Nucleus accumbens (tissue), 56 donors: ENCODE measurements around the gene SMAD3.

ENCODE experiments used
- DNase-seq, 56 donors: peaks; one replicate each; lab custom pipeline; 2025; lab: John Stamatoyannopoulos, UW

SMAD3 gene

GRCh38 chr15:67137319-67137718, 71.9 kb downstream of the SMAD3 start:
- no peak for DNase-seq

GRCh38 chr15:67137951-67138848, 72.8 kb downstream of the SMAD3 start:
- no peak for DNase-seq

DNA sequence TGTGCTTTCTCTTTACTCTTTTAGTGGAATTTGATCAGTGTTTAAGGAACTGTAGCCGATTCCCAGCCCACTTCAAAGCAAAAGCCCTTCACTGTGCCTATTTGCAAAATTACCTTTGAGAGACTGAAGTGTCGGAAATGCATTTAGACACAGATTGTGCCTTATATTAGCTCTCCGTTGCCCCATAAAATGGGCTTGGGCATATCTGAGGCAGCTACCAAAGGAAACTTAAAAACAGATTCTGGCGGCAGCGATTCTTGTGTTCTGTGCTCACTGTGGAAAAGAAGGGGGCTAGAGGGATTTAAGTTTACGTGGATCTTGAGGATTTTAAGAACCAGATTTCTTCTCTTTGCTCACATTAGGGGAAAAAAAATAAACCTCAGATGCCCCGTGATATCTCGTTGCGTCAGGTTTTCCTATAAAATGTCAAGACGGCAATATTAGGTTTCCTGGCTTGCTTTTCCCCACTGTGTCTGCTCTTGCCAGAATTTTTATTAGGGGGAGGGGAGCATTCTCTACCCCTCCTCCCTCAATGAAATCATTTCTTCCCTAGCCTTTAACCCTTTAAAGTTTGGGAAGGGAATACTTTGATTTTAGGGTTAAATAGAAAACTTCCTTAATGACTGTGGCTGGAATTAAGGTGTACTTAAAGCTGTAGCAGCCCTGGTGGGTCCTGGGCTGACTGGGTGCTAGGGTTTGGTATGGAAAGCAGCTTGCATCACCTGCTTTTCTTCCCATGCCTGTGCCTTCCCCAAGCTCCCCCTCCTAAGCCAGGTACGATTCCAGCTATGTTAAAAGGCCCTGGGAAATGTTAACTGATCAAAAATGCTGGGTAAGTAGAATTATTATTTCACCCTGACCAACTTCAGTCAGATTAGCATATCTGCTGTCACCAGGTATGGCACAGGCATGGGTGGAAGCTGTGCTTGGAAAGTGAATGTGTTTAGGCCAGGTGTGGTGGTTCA, 73.8 kb downstream of the SMAD3 start:
- no peak for DNase-seq

DNA sequence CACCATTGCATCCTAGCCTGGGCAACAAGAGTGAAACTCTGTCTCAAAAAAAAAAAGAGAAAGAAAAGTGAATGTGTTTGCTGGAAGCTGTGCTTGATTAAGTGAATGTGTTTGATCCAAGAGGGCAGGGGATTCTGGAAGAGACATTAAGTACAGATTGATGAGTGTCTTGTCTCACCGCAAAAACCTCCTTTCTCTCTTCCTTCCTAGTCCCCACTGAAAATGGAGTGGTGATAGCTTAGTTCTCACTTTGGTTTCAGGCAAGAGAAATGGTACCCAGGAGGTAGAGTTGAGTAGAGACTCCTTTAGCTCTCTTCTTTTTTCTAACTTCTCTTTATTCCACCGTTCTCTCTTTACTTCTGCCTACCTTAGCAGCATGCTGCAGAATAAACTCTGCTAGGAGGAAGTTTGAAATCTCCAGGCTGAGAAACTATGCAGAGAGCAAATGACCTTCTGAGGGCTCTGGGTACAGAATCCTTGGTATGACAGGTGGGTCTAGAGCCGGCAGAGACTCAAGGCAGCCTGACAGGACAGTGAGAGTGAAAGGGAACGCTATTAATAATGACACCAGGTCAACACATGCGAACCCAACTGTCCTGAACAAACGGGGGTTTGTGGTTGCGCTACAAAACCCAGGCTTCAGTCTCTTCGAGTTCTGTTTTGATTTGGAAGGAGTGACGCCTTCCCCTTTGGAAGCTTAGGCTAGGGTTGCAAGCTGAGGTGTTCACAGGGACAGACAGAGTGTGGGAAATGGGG, 74.9 kb downstream of the SMAD3 start:
- no peak for DNase-seq

GRCh38 chr15:67142092-67142766, 76.8 kb downstream of the SMAD3 start:
- no peak for DNase-seq

DNA sequence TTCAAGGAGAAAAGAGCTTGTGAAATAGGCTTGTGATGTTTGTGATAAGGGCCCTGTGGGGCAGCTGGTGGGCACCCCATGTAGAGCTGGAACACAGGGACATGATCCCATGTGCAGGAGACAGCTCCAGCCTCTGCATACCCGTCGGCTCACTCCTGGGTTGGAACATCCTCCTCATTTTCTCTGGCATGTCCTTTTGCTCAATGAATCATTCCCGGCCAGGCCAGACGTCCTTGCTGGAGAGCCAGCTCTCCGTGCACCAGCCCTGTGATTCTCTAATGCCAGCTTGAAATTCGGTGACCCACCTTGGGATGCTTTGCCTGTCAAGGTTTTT, 77.3 kb downstream of the SMAD3 start:
- DNase-seq = no peak

DNA sequence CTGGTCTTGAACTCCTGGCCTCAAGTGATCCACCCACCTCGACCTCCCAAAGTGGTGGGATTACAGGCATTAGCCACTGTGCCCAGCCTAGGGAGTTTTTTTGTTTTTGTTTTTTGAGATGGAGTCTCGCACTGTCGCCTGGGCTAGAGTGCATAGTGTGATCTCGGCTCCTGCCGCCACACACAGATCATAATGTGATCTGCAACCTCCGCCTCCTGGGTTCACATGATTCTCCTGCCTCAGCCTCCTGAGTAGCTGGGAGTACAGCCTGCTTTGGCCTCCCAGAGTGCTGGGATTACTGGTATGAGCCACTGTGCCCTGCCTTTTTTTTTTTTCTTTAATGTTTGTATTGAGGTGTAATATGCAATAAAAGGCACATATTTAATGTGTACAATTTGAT, 78.2 kb downstream of the SMAD3 start:
- DNase-seq = no peak

DNA sequence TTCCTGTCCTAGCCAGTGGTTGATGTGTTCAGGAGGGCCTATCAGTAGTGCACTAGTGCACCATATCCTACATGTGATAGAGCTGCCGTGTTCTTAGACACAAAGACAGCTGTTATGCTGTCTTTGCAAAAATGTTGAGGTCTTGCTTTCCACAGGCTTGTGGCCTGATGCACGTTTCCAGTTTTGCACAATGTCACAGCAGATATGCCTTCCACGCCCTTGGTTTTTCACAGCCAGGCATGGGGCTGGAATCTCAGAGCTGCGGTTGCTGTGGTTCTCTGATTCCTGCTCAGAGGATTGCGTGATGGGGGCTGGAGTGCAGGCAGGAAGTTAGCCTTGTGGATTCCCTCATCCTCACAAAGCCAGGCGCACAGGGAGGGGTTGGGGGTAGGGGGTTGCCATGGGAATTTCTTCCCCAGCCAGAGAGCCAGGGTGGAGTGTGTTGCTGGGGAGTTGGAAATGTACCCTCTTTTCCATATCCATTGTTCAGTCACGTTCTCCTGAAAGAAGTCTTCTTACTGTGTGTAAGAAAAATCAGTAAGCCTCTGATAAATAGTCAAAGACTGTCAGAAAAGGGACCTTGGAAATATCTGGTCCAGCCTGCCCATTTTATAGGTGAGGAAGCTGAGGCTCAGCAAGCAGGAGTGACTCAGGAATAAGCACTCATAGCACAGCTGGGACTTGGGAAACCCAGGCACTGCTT, 79.4 kb downstream of the SMAD3 start:
- no peak for DNase-seq

DNA sequence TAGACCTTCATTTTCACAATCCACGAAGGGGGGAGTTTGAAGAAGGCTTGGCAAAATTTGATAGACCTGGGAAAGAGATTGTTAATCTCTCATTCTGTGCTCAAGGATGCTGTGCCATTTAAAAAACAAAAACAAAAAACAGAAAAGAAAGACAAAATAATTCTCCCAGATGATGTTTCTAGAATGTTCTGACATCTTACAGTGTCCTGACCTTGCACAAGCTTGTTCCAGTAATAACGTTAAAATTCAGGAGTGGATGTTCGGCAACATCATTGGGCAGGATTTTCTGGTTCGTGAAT, 79.9 kb downstream of the SMAD3 start:
- no peak for DNase-seq

GRCh38 chr15:67145710-67146109, 80.3 kb downstream of the SMAD3 start:
- DNase-seq = no peak

GRCh38 chr15:67146234-67146633, 80.8 kb downstream of the SMAD3 start:
- peak in 1 of 56 donors; percentile 18 for DNase-seq

- peak in 2 of 56 donors; percentile 15 to 22 for DNase-seq
Observed at GRCh38 chr15:67146875-67147381, 81.5 kb downstream of the SMAD3 start.

GRCh38 chr15:67147396-67147949, 82.1 kb downstream of the SMAD3 start:
- no peak for DNase-seq

DNA sequence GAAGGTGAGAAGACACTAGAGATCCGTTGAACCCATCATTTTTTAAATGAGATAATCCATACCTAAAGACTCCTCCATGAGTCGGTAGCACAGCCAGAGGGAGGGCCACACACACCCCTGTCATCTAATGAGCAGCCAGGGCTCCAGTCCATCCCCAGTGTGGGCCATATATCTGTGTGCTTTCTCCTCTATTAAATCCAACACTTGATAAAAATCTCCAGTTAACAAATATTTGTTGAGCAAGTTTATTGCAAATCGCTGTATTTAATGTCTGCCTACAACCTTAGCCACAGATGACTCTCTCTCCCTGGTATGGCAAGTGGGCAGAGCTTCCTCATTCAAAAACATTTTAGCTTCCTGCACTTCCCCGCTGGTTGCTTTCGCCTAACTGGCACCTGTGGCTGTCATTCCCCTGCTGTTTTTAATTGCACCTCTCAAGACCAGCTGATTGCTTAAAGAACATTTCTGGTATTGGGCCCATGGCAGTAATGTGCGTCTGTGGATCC, 82.8 kb downstream of the SMAD3 start:
- no peak for DNase-seq

- no peak for DNase-seq
Observed at GRCh38 chr15:67149068-67149772, 83.8 kb downstream of the SMAD3 start.

DNA sequence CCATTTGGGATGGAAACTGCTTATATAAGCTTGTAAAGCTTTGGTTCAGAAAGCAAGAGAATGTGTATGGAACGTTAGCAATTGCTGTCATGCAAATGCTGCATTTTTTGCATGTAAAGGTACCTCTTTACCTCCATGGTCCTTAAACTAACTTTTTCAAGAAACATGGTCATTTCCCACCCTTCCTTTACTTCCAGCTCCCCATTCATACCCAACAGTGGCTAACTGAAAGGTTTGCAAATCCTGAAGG, 84.3 kb downstream of the SMAD3 start:
- no peak for DNase-seq

- peak in 1 of 56 donors; percentile 13 for DNase-seq
Observed at GRCh38 chr15:67150023-67150860, 84.8 kb downstream of the SMAD3 start.

DNA sequence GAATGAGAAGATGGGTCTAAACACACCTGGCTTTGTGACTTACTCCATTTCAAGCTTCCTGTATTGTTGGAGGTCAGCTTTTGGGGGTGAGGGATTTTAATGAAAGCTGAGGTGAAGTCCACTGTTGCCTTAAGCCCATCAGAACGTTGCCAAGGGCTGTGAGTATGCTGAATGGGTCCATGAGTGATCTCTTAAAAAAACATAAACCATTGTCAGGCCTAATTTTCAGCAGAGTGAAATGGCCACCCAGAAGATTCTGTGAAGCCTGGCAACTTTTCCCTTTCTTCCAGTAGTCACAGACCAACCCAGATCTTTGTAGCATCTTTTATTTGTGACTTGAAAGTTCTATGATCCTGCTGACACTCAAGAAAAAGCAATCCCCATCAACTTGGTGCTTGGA, 87.0 kb downstream of the SMAD3 start:
- DNase-seq = no peak
